Measurements from ENCODE around the gene CAPN3. TPM values are rescaled to one million over a fixed set of nuclear protein-coding genes. Genes with fewer than 3 reads are reported as not detected.

The CAPN3 gene
- total RNA-seq, 4 donors from 2014 or later, result 0.29 to 17.4 (median 9.4) TPM

- TF ChIP-seq CTCF (IDR thresholded peaks at IDR 0.05) (no peak), POLR2A (IDR thresholded peaks at IDR 0.05) (no peak)
- intact Hi-C loops (cut with DNase I; ENCODE audit: low total_unique reads), result no loop called here
- no peaks in the 10 kb centered on the region for H3K36me3 ChIP-seq
These were observed 1.3 kb downstream of the CAPN3 start for GRCh38 chr15:42360535-42361112.

GRCh38 chr15:42363487-42363886 lies 4.2 kb downstream of the CAPN3 start:
- Histone ChIP-seq H3K4me3 (no peak overlapping the region), H3K9me3 (no peaks in the 10 kb centered on the region), H3K36me3 (no peaks in the 10 kb centered on the region), H3K4me1 (no peaks in the 10 kb centered on the region), H3K27me3 (no peaks in the 10 kb centered on the region), H3K27ac (no peak overlapping the region)
- intact Hi-C loops (cut with DNase I; ENCODE audit: low total_unique reads), result no loop called here
- TF ChIP-seq CTCF (IDR thresholded peaks at IDR 0.05), result no peak
- TF ChIP-seq POLR2A (IDR thresholded peaks at IDR 0.05), result no peak
- DNase-seq, result no peak

More at GRCh38 chr15:42360535-42361112, 1.3 kb downstream of the CAPN3 start:
- no peak overlapping the region for H3K4me3 ChIP-seq
- no peak for DNase-seq
- no peaks in the 10 kb centered on the region for H3K9me3 ChIP-seq
- H3K27ac ChIP-seq, result no peak overlapping the region
- H3K27me3 ChIP-seq, result no peaks in the 10 kb centered on the region
- no peaks in the 10 kb centered on the region for H3K4me1 ChIP-seq

GRCh38 chr15:42363942-42364341 lies 4.6 kb downstream of the CAPN3 start:
- no peak for TF ChIP-seq POLR2A (IDR thresholded peaks at IDR 0.05)
- no peak for TF ChIP-seq CTCF (IDR thresholded peaks at IDR 0.05)
- Histone ChIP-seq H3K36me3 (no peaks in the 10 kb centered on the region), H3K4me1 (no peaks in the 10 kb centered on the region), H3K27ac (no peak overlapping the region), H3K27me3 (no peaks in the 10 kb centered on the region), H3K4me3 (no peak overlapping the region), H3K9me3 (no peaks in the 10 kb centered on the region)
- DNase-seq, result no peak
- intact Hi-C loops (cut with DNase I; ENCODE audit: low total_unique reads), result no loop called here

- no peak overlapping the region for H3K4me3 ChIP-seq
- no peaks in the 10 kb centered on the region for H3K9me3 ChIP-seq
- H3K4me1 ChIP-seq, result no peaks in the 10 kb centered on the region
- DNase-seq, result peak in 1 of 2 donors; percentile 18
- no peaks in the 10 kb centered on the region for H3K27me3 ChIP-seq
- TF ChIP-seq CTCF (IDR thresholded peaks at IDR 0.05), result no peak
- no peak for TF ChIP-seq POLR2A (IDR thresholded peaks at IDR 0.05)
- intact Hi-C loops (cut with DNase I; ENCODE audit: low total_unique reads), result no loop called here
- H3K27ac ChIP-seq, result no peak overlapping the region
- no peaks in the 10 kb centered on the region for H3K36me3 ChIP-seq
These were observed 5.2 kb downstream of the CAPN3 start for GRCh38 chr15:42364529-42364928.

- Histone ChIP-seq H3K27me3 (no peaks in the 10 kb centered on the region), H3K4me3 (no peak overlapping the region), H3K9me3 (no peaks in the 10 kb centered on the region), H3K4me1 (no peaks in the 10 kb centered on the region), H3K36me3 (no peaks in the 10 kb centered on the region), H3K27ac (no peak overlapping the region)
- intact Hi-C loops (cut with DNase I; ENCODE audit: low total_unique reads), result no loop called here
- DNase-seq, result no peak
- TF ChIP-seq POLR2A (IDR thresholded peaks at IDR 0.05) (no peak), CTCF (IDR thresholded peaks at IDR 0.05) (no peak)
These were observed 6.7 kb downstream of the CAPN3 start for GRCh38 chr15:42365921-42366550.
